RWPE2 (cell line): ENCODE measurements around the gene DMWD.

Experiments used
- ATAC-seq: fragments of 200-7000 bp; cut with Tn5 transposase; 3 replicates; pipeline ENCODE4 v1.9.1; 2021; ENCODE audit warnings: low read depth
- DNase-seq: peaks from one replicate; pipeline ENCODE4 v3.0.0-alpha.2; 2020; ENCODE audit warnings: low spot score
- H3K27ac ChIP-seq: fragments of 450-650 bp; 2 replicates; pipeline ENCODE4 v1.5.1; 2017; ENCODE audit warnings: mild to moderate bottlenecking; ENCODE audit not compliant: poor library complexity, severe bottlenecking
- H3K27me3 ChIP-seq: fragments of 250-450 bp; sonication (Bioruptor Pico); 2 replicates; pipeline ENCODE4 v1.5.1; 2021; ENCODE audit warnings: mild to moderate bottlenecking, moderate library complexity; ENCODE audit not compliant: insufficient read depth, poor library complexity, severe bottlenecking
- H3K36me3 ChIP-seq: fragments of 250-450 bp; sonication (Bioruptor Pico); 2 replicates; pipeline ENCODE4 v1.5.1; 2020; ENCODE audit warnings: low read depth, mild to moderate bottlenecking, moderate library complexity
- H3K4me1 ChIP-seq: fragments of 250-450 bp; sonication (Bioruptor Pico); 2 replicates; pipeline ENCODE4 v1.5.1; 2021; ENCODE audit warnings: mild to moderate bottlenecking, moderate library complexity; ENCODE audit not compliant: insufficient read depth, poor library complexity, severe bottlenecking
- H3K4me3 ChIP-seq: fragments of 250-450 bp; sonication (Bioruptor Pico); 2 replicates; pipeline ENCODE4 v1.5.1; 2021; ENCODE audit warnings: mild to moderate bottlenecking, moderate library complexity; ENCODE audit not compliant: severe bottlenecking
- H3K9me3 ChIP-seq: fragments of 250-450 bp; sonication (Bioruptor Pico); 2 replicates; pipeline ENCODE4 v1.5.1; 2021; ENCODE audit warnings: mild to moderate bottlenecking, moderate library complexity; ENCODE audit not compliant: severe bottlenecking
- CTCF ChIP-seq: fragments of 450-650 bp; IDR thresholded peaks from one replicate; pipeline ENCODE4 v1.5.1; 2017; ENCODE audit warnings: mild to moderate bottlenecking, moderate library complexity; ENCODE audit not compliant: poor library complexity, severe bottlenecking

DMWD gene

GRCh38 chr19:45814166-45814780 lies 21.6 kb upstream of the DMWD start:
- peaks cover 19% of the 10 kb centered on the region for H3K4me1 ChIP-seq
- H3K9me3 ChIP-seq = no peaks in the 10 kb centered on the region
- H3K27ac ChIP-seq = peak overlapping the region; percentile 3
- H3K4me3 ChIP-seq = no peak overlapping the region
- no peak for TF ChIP-seq CTCF
- H3K36me3 ChIP-seq = no peaks in the 10 kb centered on the region
- peak; percentile 22; the same call in 2 of the 3 replicates for ATAC-seq
- DNase-seq = no peak
- H3K27me3 ChIP-seq = no peaks in the 10 kb centered on the region

GRCh38 chr19:45812297-45812696 lies 19.7 kb upstream of the DMWD start:
- ATAC-seq (no peak), DNase-seq (no peak)
- H3K36me3 ChIP-seq = no peaks in the 10 kb centered on the region
- no peak overlapping the region for H3K27ac ChIP-seq
- peaks cover 20% of the 10 kb centered on the region for H3K4me1 ChIP-seq
- no peak overlapping the region for H3K4me3 ChIP-seq
- no peak for TF ChIP-seq CTCF
- H3K9me3 ChIP-seq = no peaks in the 10 kb centered on the region
- no peaks in the 10 kb centered on the region for H3K27me3 ChIP-seq

GRCh38 chr19:45809643-45810159 lies 17.1 kb upstream of the DMWD start:
- DNase-seq (no peak), ATAC-seq (peak; percentile 49)
- no peaks in the 10 kb centered on the region for H3K9me3 ChIP-seq
- no peak overlapping the region for H3K4me3 ChIP-seq
- peak overlapping the region; percentile 70 for H3K27ac ChIP-seq
- no peak for TF ChIP-seq CTCF
- H3K4me1 ChIP-seq = peaks cover 20% of the 10 kb centered on the region
- H3K36me3 ChIP-seq = no peaks in the 10 kb centered on the region
- H3K27me3 ChIP-seq = no peaks in the 10 kb centered on the region

- no peaks in the 10 kb centered on the region for H3K27me3 ChIP-seq
Measured at GRCh38 chr19:45805719-45806118, 13.1 kb upstream of the DMWD start.

More at GRCh38 chr19:45805719-45806118, 13.1 kb upstream of the DMWD start:
- no peak for TF ChIP-seq CTCF
- DNase-seq = no peak
- no peak for ATAC-seq
- Histone ChIP-seq H3K4me1 (peaks cover 14% of the 10 kb centered on the region), H3K36me3 (no peaks in the 10 kb centered on the region), H3K4me3 (no peak overlapping the region), H3K9me3 (no peaks in the 10 kb centered on the region), H3K27ac (no peak overlapping the region)
